Mesothelial cell of epicardium (in vitro differentiated cells): Measurements from ENCODE around the gene ACSS1. TPM values are rescaled to one million over a fixed set of nuclear protein-coding genes. Genes with fewer than 3 reads are reported as not detected.

ENCODE experiments used
- DNase-seq, 2 experiments: peaks; one replicate each; pipeline ENCODE4 v3.0.0; 2021; ENCODE audit warnings: low spot score in 2 of 2; ENCODE audit not compliant: unreplicated experiment in 2 of 2
- H3K27ac Mint-ChIP-seq: 2 replicates; pipeline ENCODE4 v1.8.0; 2021; ENCODE audit warnings: mixed read lengths
- H3K27me3 Mint-ChIP-seq: 2 replicates; pipeline ENCODE4 v1.8.0; 2021; ENCODE audit warnings: low read depth, mixed read lengths
- H3K36me3 Mint-ChIP-seq: 2 replicates; pipeline ENCODE4 v1.8.0; 2021; ENCODE audit warnings: mixed read lengths
- H3K4me1 Mint-ChIP-seq: 2 replicates; pipeline ENCODE4 v1.8.0; 2021; ENCODE audit warnings: mixed read lengths
- H3K4me3 Mint-ChIP-seq: 2 replicates; pipeline ENCODE4 v1.8.0; 2021; ENCODE audit warnings: mild to moderate bottlenecking, moderate library complexity, mixed read lengths
- H3K9me3 Mint-ChIP-seq: 2 replicates; pipeline ENCODE4 v1.8.0; 2021; ENCODE audit warnings: mixed read lengths
- total RNA-seq: library from RNA; stranded (reverse); gene quantifications from 3 replicates; pipeline ENCODE4 v1.2.1, GENCODE V29; 2021
- TF ChIP-seq, protein P1 (sequence below): fragments of 200-600 bp; sonication (generic); IDR thresholded peaks from one replicate; pipeline ENCODE4 v1.5.0; 2021; ENCODE audit warnings: antibody characterized with exemption; ENCODE audit not compliant: unreplicated experiment

ACSS1 gene
- total RNA-seq, 1 donor from 2014 or later = 4.8 TPM

GRCh38 chr20:24969186-24970029 is 88.5 kb downstream of the ACSS1 start:
- no peaks in the 10 kb centered on the region for H3K27me3 Mint-ChIP-seq
- no peak for DNase-seq
- TF ChIP-seq, protein P1, sequence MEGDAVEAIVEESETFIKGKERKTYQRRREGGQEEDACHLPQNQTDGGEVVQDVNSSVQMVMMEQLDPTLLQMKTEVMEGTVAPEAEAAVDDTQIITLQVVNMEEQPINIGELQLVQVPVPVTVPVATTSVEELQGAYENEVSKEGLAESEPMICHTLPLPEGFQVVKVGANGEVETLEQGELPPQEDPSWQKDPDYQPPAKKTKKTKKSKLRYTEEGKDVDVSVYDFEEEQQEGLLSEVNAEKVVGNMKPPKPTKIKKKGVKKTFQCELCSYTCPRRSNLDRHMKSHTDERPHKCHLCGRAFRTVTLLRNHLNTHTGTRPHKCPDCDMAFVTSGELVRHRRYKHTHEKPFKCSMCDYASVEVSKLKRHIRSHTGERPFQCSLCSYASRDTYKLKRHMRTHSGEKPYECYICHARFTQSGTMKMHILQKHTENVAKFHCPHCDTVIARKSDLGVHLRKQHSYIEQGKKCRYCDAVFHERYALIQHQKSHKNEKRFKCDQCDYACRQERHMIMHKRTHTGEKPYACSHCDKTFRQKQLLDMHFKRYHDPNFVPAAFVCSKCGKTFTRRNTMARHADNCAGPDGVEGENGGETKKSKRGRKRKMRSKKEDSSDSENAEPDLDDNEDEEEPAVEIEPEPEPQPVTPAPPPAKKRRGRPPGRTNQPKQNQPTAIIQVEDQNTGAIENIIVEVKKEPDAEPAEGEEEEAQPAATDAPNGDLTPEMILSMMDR = no peak
- H3K36me3 Mint-ChIP-seq = peaks cover 39% of the 10 kb centered on the region
- H3K4me1 Mint-ChIP-seq = no peaks in the 10 kb centered on the region
- H3K27ac Mint-ChIP-seq = no peak overlapping the region
- no peak overlapping the region for H3K4me3 Mint-ChIP-seq
- H3K9me3 Mint-ChIP-seq = peaks cover 4% of the 10 kb centered on the region

- H3K36me3 Mint-ChIP-seq = peaks cover 37% of the 10 kb centered on the region
- TF ChIP-seq, protein P1 = no peak
- no peaks in the 10 kb centered on the region for H3K27me3 Mint-ChIP-seq
- no peaks in the 10 kb centered on the region for H3K4me1 Mint-ChIP-seq
- H3K4me3 Mint-ChIP-seq = no peak overlapping the region
- H3K9me3 Mint-ChIP-seq = no peaks in the 10 kb centered on the region
- no peak for DNase-seq
- no peak overlapping the region for H3K27ac Mint-ChIP-seq
Observed at GRCh38 chr20:24968278-24968800, 89.6 kb downstream of the ACSS1 start.

DNA sequence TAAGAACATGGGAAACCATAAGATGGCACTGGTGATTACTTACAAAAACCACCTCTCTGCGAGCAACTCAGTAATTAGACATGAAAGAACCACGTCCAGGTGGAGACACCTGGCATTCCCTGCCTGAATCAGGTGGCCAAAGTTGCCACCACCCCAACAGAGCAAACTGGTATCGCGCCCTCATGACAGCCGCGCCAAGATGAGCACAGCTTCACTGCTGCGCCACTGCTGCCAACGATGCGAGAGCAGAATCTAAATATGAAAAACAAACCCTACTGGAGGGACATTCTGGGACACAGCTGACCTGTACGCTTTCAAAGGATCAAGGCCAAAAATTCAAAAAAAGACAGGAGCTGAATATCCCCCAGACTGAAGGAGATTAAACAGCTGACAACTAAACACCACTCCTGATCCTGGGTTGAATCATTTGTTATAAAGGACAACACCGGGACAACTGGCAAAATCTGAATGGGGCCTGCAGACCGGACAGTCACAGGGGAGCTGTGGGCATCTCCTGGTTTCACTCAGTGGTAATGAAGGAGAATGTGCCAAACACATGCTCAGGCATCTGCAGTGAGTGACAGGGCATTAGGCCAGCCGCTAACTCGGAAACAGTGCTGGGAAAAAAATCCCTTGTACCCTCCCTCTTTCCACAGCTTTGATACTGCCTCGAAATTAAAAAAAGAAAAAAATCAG is 91.5 kb downstream of the ACSS1 start:
- DNase-seq = no peak
- TF ChIP-seq, protein P1 = no peak
- peaks cover 40% of the 10 kb centered on the region for H3K36me3 Mint-ChIP-seq

GRCh38 chr20:24965065-24965919 is 92.6 kb downstream of the ACSS1 start:
- Mint-ChIP-seq H3K27ac (no peak overlapping the region), H3K9me3 (no peaks in the 10 kb centered on the region), H3K4me1 (no peaks in the 10 kb centered on the region), H3K36me3 (peaks cover 42% of the 10 kb centered on the region), H3K27me3 (no peaks in the 10 kb centered on the region), H3K4me3 (no peak overlapping the region)
- no peak for DNase-seq
- TF ChIP-seq, protein P1 = no peak

More for the DNA sequence above, 91.5 kb downstream of the ACSS1 start:
- Mint-ChIP-seq H3K4me1 (no peaks in the 10 kb centered on the region), H3K27ac (no peak overlapping the region), H3K9me3 (no peaks in the 10 kb centered on the region), H3K4me3 (no peak overlapping the region), H3K27me3 (no peaks in the 10 kb centered on the region)

GRCh38 chr20:24964506-24964840 is 93.5 kb downstream of the ACSS1 start:
- H3K4me3 Mint-ChIP-seq = no peak overlapping the region
- H3K27ac Mint-ChIP-seq = no peak overlapping the region
- TF ChIP-seq, protein P1 = no peak
- H3K36me3 Mint-ChIP-seq = peaks cover 37% of the 10 kb centered on the region
- H3K4me1 Mint-ChIP-seq = no peaks in the 10 kb centered on the region
- H3K27me3 Mint-ChIP-seq = no peaks in the 10 kb centered on the region
- no peak for DNase-seq
- H3K9me3 Mint-ChIP-seq = no peaks in the 10 kb centered on the region
